ENCODE data around the gene ZSCAN12. TPM values are rescaled to one million over a fixed set of nuclear protein-coding genes. Genes with fewer than 3 reads are reported as not detected.
"Not testable (repeated sequence)": the region's sequence is repeated elsewhere in the genome, so short reads cannot be mapped to it uniquely, and the experiment has no call there.

ZSCAN12 gene
- total RNA-seq (1 to 10 TPM in 3 of 4 donors, under 1 TPM in 1; 0.98 to 2.2 (median 1.4) TPM), polyA plus RNA-seq (1 to 10 TPM in 1 of 3 donors, under 1 TPM in 2; 0.48 to 1.2 (median 0.49) TPM)
- long read RNA-seq, donor 1: 0 reads
- long read RNA-seq, donor 2, partial matches to known transcripts: 0 of 1 reads
- long read RNA-seq, donor 2, other reads (novel, unspliced or antisense): 1 of 1 reads

- intact Hi-C loops (cut with DNase I): no loop called here
- WGBS, 3 donors: 1% methylated on average over 49 of the region's 49 CpGs
- peak; percentile 84 to 85 for DNase-seq
- Histone ChIP-seq H3K9me3 (no peaks in the 10 kb centered on the region), H3K27me3 (ENCODE audit: insufficient read depth in 3 of 3, low read length in 2 of 3) (peaks cover 0 to 27% (median 3%) of the 10 kb centered on the region in 3 donors), H3K4me3 (peak within 1 kb of the TSS; percentile 74), H3K4me1 (no peaks in the 10 kb centered on the region), H3K36me3 (ENCODE audit: insufficient read depth in 1 of 2, low read depth in 1 of 2) (no peaks in the 10 kb centered on the region), H3K27ac (no peak within 1 kb of the TSS)
- TF ChIP-seq, protein P1, sequence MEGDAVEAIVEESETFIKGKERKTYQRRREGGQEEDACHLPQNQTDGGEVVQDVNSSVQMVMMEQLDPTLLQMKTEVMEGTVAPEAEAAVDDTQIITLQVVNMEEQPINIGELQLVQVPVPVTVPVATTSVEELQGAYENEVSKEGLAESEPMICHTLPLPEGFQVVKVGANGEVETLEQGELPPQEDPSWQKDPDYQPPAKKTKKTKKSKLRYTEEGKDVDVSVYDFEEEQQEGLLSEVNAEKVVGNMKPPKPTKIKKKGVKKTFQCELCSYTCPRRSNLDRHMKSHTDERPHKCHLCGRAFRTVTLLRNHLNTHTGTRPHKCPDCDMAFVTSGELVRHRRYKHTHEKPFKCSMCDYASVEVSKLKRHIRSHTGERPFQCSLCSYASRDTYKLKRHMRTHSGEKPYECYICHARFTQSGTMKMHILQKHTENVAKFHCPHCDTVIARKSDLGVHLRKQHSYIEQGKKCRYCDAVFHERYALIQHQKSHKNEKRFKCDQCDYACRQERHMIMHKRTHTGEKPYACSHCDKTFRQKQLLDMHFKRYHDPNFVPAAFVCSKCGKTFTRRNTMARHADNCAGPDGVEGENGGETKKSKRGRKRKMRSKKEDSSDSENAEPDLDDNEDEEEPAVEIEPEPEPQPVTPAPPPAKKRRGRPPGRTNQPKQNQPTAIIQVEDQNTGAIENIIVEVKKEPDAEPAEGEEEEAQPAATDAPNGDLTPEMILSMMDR (IDR thresholded peaks at IDR 0.05): peak; percentile 35
- ATAC-seq: peak; percentile 49 to 92 (median 90)
Observed at GRCh38 chr6:28399350-28400121, at the start of gene ZSCAN12. Gene ZSCAN12, minus strand, starts transcription at chr6:28399747. Its CDS starts 1,342 bp downstream, at chr6:28398405.

DNA sequence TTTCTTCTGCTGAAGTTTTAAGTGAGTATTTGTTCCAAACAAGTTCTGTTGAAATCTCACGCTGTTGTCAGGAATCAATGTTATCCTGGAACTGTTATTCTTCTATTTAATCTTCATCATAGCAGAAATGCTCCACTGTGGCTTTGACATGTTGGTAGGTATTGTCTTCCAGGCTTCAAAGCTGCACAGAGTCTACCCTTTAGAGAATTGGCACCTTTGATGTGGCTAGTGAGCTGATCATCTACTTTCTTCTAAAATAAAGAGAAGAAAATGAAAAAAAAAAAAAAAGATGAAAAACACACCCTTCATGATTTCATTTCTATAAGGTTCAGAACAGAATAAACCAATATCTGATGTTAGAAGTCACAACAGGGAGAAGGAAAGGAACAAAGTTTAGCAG, 49.5 kb upstream of the ZSCAN12 start:
- ATAC-seq (no peak), DNase-seq (no peak)
- TF ChIP-seq, protein P1 (IDR thresholded peaks at IDR 0.05): no peak
- no peak overlapping the region for H3K4me3 ChIP-seq
- H3K27me3 ChIP-seq (ENCODE audit: insufficient read depth in 3 of 3, low read length in 2 of 3): peaks cover 0 to 38% (median 6%) of the 10 kb centered on the region in 3 donors
- intact Hi-C loops (cut with DNase I): no loop called here
- no peak overlapping the region for H3K27ac ChIP-seq
- H3K36me3 ChIP-seq (ENCODE audit: insufficient read depth in 1 of 2, low read depth in 1 of 2): no peaks in the 10 kb centered on the region
- H3K9me3 ChIP-seq: no peaks in the 10 kb centered on the region
- WGBS, 3 donors: 94 to 97% (median 94%) methylated on average over 1 of the region's 1 CpG
- no peaks in the 10 kb centered on the region for H3K4me1 ChIP-seq

- peak overlapping the region; percentile 50 for H3K4me3 ChIP-seq
- H3K4me1 ChIP-seq; H3K9me3 ChIP-seq; DNase-seq; ATAC-seq; H3K27ac ChIP-seq; intact Hi-C loops (cut with DNase I); H3K36me3 ChIP-seq (ENCODE audit: insufficient read depth in 1 of 2, low read depth in 1 of 2): not testable (repeated sequence)
- H3K27me3 ChIP-seq (ENCODE audit: insufficient read depth in 3 of 3, low read length in 2 of 3): peaks cover 0 to 44% (median 6%) of the 10 kb centered on the region in 3 donors
Observed at GRCh38 chr6:28447512-28447906, 48.0 kb upstream of the ZSCAN12 start.

DNA sequence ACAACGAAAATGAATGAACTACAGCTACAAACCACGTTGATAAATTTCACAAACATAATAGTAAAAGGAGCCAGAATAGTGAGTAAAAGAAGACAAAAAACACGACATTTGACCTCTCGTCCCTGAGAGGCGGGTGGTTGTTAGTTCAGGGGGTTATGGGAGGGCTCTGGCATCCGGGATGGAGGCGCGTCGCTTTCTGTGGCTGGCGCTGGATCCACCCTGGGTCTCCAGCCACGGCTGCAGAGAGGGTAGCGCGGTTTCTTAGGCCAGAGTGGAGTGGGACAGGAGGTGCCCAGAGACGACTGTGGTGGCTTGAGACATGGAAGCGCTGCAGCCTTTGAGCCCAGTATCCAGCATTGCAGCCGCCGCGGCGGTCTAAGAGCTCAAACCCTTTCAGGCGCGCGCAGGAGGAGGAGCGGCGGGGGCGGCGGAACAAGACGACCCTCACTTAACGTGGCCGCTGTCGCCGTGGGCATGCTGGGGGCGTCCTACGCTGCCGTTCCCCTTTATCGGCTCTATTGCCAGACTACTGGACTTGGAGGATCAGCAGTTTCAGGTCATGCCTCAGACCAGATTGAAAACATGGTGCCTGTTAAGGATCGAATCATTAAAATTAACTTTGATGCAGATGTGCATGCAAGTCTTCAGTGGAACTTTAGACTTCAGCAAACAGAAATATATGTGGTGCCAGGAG, 47.4 kb upstream of the ZSCAN12 start:
- Histone ChIP-seq H3K27ac (no peak overlapping the region), H3K36me3 (ENCODE audit: insufficient read depth in 1 of 2, low read depth in 1 of 2) (no peaks in the 10 kb centered on the region), H3K9me3 (no peaks in the 10 kb centered on the region), H3K4me3 (peak overlapping the region; percentile 50), H3K4me1 (no peaks in the 10 kb centered on the region), H3K27me3 (ENCODE audit: insufficient read depth in 3 of 3, low read length in 2 of 3) (peaks cover 0 to 44% (median 6%) of the 10 kb centered on the region in 3 donors)
- ATAC-seq (no peak), DNase-seq (no peak)
- WGBS, 3 donors: 2 to 4% (median 3%) methylated on average over 36 of the region's 36 CpGs
- TF ChIP-seq, protein P1 (IDR thresholded peaks at IDR 0.05): no peak
- intact Hi-C loops (cut with DNase I): no loop called here

- DNase-seq; H3K27ac ChIP-seq; H3K36me3 ChIP-seq (ENCODE audit: insufficient read depth in 1 of 2, low read depth in 1 of 2); ATAC-seq; intact Hi-C loops (cut with DNase I); H3K4me1 ChIP-seq; H3K9me3 ChIP-seq; H3K4me3 ChIP-seq: not testable (repeated sequence)
- 88 to 95% (median 91%) methylated on average over 3 of the region's 3 CpGs for WGBS, 3 donors
- H3K27me3 ChIP-seq (ENCODE audit: insufficient read depth in 3 of 3, low read length in 2 of 3): peaks cover 0 to 48% (median 3%) of the 10 kb centered on the region in 3 donors
Observed at GRCh38 chr6:28444759-28445158, 45.2 kb upstream of the ZSCAN12 start.

Data from psoas muscle (tissue), 8 donors.